GM19035 (cell line): ENCODE data around the gene MTCP1.

Experiments used
- ATAC-seq: cut with Tn5 transposase; IDR thresholded peaks from one replicate; pipeline ENCODE4 v1.9.1; 2021; ENCODE audit not compliant: unreplicated experiment

The MTCP1 gene, protein sequence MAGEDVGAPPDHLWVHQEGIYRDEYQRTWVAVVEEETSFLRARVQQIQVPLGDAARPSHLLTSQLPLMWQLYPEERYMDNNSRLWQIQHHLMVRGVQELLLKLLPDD

DNA sequence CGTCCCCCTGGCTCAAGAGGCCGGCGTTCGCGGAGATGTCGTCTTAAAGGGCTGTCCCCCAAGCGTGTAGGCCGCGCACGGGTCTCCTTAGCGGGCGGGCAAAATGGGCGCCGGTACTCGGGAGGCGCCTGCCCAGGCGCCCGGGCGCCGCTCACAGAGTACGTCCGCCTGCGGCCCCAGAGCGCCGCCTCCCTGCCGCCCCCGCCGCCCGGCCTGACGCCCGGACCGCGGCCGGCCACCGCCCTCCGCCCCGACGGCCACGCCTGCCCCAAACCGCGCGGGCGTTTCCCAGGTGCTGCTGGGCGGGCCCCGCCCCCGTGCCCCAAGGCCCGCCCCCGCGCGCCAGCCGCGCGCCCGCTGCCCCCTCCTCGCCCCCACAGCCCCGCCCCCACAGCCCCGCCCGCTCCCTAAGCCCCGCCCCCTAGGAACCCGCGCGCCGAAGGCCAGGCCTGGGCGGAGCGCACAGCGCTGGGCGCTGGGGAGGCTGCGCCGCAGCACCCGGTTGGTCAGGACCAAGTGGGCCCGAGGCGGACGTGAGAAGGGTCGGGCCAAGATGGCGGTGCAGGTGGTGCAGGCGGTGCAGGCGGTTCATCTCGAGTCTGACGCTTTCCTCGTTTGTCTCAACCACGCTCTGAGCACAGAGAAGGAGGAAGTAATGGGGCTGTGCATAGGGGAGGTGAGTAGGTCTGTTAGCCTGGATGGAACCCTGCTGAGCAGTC, at the start of gene MTCP1, which contains the start of the genes BRCC3 and CMC4:
Gene MTCP1 (minus strand): TSS at position 162 of the 719 bp plus-strand sequence. CDS start 5,126 bp downstream, outside the sequence.
Gene BRCC3 (plus strand): TSS at position 534 of the 719 bp plus-strand sequence. CDS start 20 bp downstream, at position 554.
Gene CMC4 (minus strand): TSS at position 162 of the 719 bp plus-strand sequence. CDS start 7,113 bp downstream, outside the sequence.
- peak; percentile 90 for ATAC-seq

DNA sequence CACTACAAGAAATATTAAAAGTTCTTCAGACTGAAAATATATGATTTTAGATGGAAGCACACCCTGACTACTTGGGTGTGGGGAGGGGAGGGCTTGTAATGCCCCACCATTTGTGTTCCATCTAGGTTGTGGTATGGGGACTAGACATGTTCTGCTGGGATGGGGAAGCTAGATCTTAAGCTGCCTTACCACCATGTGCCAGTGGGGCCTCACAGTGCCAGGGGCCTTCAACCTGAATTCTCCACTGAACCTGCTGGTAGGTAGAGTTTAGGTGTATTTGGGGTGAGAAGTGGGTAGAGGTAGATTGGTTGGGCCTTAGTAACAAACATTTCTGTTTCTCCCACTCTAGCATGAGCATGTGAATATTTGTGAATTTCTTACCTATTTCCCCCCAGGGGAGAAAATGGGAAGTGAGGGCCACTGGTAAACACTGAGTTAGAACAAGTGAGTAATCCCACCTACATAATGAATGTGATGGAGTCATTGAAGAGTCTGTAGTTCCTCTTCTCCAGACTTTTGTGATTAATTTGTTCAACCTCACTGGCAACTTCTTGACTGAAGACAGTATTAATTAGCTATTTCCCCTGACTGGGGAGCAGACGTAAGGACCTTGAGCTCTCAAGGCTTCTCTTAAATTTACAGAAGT, 44.4 kb upstream of the MTCP1 start:
- ATAC-seq = no peak

DNA sequence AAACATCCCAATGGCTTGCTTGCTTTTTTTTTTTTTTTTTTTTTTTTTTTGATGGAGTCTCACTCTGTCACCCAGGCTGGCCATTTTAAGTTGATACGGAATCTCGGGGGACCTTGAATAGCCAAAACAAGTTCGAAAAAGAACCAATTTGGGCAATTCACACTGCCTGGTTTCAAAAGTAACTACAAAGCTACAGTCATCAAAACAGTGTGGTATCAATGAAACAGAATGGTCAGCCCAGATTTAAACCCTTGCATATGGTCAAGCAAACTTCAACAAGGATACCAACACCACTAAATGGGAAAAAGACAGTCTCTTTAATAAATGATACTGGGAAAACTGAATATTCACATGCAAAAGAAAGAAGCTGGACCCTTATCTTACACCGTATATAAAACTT, 42.2 kb upstream of the MTCP1 start:
- no peak for ATAC-seq

DNA sequence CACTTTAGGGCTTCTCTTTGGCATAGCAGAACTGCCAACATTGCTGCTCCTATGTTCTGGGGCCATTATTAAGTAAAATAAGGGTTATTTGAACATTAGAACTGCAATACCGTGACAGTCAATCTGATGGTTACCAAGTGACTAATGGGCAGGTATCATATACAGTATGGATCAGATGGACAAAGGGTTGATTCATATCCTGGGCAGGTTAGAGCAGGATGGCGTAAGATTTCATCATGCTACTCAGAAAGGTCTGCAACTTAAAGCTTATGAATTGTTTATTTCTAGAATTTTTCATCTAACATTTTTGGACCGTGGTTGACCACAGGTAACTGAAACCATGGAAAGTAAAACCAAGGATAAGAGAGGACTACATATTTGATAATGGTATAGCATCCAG, 41.2 kb upstream of the MTCP1 start:
- ATAC-seq = no peak

DNA sequence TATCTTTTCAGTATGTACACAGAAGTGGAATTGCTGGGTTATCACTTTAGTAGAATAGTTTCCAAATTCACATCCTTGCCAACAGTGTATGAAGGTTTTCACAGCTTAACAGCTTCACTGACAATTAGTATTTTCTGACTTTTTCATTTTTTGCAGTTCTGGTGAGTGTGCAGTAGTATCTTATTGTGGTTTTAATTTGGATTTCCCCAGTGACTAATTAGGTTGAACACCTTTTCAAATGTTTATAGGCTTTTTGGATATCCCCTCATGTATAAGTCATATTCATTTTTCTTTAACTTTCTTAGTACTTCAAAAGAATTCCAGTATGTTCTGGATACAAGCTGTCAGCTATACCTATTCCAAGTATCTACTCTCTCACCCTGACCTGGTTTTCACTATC, 37.5 kb upstream of the MTCP1 start:
- no peak for ATAC-seq

DNA sequence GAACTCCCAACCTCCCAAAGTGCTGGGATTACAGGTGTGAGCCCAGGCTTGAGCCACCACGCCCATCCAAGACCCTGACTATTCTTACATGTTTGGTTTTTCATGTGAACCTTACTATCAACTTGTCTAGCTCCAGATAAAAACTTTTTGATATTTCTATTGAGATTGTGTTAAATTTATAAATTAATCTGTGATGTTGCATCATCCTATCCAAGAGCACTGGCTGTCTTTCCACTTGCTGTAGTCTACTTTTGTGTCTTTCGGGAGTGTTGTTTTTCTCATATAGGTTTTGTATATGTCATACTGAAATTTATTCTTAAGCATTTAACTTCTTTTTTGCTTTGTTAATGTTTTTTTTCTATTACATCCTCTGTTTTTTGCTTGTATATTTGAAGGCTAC, 35.0 kb upstream of the MTCP1 start:
- ATAC-seq = no peak

DNA sequence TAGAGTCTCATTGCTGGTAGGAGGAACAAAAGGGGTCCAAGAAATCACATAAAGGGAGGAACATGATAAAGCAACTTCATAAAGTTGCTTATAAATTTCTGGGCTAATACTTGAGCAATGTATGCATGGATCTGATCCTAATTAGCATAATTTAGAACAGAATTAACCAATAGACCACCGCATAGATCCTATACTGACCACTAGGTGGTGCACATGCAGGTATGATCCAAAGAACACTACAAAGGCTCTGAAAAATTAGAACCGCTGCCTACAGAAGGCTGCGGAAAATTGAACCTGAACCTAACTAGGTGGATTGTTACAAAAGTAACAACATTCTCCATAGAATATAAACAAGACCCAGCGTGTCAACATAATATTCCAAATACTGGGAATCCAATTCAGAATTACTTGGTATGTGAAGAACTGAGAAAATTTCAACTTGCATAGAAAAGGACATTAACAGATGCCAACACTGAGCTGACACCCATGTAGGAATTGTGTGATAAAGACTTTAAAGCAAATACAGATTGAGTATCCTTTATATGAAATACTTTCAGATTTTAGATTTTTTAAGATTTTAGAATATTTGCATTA, 23.6 kb upstream of the MTCP1 start:
- no peak for ATAC-seq

DNA sequence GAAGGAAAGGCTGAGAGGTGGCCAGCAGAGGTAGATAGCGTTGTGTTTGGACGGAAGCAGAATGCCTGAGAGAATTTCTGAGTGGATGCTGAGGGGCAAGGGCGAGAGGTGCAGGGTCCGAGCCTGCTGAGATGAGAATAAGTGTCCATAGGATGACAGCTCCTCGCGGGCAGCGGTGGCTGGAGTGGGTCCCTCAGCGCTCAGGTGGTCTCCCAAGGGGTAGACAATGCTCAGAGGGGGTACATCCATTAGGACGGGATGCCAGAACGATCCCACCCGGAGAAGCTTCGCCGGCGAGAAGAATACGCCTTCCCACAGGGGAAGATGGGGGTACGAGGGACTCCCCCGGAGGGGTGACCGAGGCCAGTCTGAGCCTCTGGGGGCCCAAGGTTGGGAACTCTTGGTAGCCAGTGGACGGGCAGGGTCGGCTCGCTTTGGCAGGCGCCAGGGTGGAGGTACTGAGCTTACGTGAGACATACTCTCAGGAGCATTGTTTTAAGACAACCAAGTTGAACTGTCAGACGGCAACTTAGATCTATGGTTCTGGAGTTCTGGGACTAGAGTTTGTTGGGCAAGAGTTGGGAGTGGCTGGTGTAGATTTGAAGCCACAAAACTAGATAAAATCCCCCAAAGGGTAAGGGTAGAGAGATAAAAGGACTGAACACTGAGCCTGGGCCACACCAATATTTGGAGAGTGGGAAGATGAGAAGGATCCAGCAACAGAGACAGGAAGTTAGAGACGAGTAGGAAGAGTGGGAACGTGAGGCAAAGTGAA, 16.2 kb upstream of the MTCP1 start:
- ATAC-seq = no peak

DNA sequence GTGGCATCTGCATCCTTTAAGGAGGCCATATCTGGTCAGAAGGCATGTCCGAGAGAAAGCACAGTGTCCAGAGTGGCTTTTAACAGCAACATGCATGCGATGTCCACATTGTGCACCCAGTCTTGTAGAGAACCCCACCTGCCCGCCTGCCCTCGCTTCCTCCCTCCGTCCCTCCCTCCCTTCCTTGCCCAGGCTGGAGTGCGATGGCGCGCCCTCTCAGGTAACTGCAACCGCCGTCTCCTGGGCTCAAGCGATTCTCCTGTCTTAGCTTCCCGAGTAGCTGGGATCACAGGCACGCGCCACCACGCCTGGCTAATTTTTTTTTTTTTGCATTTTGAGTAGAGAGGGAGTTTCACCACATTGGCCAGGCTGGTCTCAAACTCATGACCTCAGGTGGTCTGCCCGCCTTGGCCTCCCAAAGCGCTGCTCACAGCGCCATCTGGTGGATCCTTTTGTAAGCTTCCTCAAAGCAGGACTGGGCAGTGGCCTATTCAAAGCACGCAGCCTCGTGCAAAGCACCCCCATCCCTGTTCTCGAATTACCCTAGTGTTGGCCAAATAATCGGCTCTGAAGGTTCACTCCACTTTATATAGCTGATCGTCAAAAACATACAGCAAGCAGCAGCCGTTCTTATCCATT, 15.4 kb upstream of the MTCP1 start:
- no peak for ATAC-seq

DNA sequence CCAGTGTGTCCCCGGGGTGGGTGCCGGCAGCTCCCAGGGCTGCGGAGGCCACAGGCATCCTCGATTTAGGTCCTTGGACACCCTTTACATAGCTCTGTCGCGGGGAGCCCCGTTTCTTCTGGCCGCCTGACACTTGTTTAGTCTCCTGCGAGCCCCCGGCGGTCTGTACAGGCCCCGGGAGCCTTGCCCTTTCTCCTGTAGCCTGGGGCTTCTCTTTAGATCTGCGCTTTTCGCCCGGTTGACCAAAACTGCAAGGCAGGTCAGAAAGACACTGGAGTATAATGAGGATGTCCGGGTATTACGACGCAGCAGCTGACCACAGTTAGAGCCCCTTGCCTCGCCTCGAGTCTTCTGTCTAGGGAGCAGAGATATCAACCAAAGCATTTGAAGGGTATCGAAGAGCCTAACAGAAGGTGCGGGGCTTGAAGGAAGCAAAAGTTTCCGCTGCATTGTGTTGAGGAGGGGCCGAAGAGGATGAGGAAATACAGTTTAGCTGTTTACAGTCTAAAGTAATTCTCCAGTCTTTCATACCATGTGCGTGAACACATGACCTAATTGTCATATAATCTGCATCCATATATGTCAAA, 851 bp upstream of the MTCP1 start:
- ATAC-seq = peak; percentile 35

DNA sequence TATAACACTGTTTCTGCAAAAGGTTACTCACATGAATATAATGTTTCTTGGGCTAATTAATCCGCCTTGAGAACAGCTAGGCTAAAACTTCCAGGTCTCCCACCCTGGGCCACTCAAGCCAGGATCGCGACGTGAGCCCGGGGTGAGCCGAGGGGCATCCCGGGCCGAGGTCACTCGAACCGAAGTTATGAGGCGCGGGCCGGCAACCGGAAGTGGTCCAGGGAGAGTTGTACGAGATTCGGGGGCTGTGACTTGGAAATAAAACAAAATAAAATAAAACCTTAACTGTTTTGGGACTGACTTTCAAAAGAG, 317 bp downstream of the MTCP1 start:
- peak; percentile 24 for ATAC-seq

DNA sequence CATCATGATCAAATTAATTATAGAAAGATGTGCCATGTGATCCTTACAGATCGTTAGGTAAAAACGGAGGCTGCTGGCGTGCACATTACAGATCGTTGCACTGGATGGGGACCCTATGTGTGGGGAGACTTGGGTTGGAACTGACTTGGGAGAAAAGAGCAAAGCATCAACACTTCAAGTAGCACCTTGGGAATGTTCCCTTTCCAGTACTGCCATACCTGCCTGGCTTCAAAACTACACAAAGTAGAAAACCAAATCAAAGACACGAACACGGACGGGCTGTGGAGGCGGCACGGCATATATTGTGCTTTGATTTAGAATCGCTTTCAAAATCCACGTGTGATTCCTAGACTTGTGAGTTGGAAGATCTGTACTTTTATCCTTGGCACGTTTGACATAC, 898 bp downstream of the MTCP1 start:
- ATAC-seq = no peak

DNA sequence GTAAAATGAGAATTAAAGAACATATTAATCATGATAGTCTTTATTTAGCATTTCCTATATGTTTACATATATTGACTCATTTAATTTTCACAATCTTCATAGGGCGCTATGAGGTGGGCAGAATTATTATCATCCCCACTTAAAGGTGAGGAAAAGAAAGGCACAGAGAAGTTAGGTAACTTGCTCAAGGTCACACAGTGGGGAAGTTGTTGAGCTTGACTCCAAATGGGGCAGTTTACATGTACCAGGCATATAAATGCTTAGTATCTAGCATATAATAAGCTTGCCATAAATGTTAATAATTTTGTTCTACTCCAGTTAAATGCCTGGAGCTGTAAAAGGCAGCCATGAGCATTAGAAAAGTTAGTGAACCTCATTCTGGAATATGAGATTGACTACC, 1.5 kb downstream of the MTCP1 start:
- no peak for ATAC-seq

DNA sequence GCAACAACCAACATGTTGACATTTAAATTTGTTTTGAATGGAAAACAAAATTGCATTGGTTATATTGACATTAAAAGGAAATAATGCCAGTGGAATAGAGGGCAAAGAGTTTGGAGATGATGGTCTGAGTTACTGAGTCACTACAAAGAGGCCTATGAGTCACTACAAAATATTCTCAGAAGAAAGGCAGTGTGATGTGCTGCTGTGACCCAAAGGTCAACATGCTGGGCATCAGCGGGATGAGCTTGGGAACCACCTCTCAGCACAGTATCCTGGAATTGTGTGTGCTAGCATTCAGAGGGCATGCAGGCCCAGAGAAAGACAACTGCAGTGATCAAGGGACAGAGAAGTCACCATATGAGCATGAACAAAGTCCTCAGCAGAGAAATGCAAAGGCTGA, 2.8 kb downstream of the MTCP1 start:
- no peak for ATAC-seq

DNA sequence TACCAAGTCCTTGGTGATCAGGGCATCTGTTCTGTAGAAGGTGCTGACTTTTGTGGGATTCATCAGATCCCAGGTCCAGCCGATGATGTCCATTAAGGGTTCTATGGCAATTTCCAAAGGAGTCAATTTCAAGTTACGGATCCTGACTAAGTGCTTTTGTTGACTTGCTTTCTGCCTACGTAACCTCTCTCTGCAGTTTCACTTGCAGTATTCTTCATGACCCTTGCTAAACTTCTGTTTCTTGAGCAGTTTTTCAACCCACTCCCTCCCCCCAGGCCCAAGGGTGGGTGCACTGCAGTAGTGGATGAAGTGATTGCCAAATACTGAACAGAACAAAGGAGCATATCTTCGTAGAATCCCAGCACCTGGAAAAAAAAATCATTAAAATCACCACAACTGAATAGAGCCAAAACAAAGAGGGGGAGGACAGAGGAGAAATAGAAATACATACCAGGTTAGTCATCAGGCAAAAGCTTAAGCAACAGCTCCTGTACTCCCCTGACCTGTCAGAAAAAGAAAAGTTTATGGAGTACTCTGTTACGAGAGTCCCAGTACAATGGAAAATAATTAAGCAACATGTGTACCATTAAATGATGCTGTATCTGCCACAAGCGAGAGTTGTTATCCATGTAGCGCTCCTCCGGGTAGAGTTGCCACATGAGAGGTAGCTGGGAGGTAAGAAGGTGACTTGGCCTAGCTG, 5.8 kb downstream of the MTCP1 start:
- ATAC-seq = no peak

DNA sequence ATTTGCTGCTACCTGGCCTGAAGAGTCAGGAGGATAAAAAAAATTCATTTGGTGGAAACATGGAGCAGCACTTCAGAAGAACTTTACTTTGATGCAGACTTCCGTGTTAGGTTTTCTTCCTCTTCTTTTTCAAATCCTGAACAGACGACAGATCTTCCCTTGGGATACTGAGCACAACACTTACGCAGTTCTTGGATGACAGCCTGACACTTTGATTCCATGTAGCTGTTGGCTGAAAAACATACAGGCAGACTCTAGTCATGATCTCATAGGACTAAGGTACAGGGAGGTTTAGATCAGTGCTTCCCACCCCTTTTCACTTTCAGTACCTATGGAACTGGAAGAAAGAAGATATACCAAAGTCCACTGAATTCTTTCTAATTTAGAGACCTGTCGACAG, 9.2 kb downstream of the MTCP1 start:
- no peak for ATAC-seq

DNA sequence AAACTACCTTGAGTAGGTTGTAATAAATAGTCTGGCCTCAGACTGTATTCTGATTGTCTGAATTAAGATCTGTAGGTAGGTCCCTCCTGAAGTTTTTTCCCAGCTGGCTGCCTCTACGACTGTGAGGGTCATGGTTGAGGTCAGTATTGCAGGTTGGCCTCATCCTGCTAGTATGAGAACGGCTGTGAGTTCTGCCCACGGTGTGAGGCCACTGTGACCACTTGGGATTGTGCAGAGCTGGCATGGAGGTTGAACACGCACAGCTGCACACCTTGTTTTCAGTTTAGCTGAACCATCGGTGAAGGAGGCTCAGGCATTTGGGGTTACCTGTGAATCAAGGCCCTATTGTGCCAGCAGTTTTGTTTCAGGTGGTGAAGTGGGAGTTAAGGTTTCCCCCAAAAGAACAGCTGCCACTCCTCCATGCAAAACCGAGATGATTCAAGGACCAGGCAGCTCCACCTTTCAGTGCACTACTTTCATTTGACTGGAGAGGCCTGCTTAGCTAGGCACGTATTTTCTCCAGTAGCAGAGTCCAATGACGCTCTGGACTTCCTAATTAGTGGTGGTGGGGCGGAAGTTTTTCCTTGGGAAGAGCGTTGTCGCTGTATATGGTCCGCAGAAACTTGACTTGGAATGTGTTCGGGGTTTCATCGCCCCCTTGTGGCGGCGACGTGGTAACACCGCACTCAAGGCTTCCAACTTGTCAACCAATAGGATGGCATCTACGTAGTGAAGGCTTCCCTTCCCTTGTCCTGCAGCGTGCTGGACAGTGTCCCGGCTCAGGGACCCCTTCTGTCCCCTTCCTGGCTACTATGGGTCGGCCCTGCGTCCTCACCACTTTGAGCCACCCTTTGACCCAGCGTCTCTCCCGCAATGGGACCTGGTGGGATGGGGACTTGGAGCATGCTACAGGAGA, 13.8 kb downstream of the MTCP1 start:
- peak; percentile 71 for ATAC-seq

DNA sequence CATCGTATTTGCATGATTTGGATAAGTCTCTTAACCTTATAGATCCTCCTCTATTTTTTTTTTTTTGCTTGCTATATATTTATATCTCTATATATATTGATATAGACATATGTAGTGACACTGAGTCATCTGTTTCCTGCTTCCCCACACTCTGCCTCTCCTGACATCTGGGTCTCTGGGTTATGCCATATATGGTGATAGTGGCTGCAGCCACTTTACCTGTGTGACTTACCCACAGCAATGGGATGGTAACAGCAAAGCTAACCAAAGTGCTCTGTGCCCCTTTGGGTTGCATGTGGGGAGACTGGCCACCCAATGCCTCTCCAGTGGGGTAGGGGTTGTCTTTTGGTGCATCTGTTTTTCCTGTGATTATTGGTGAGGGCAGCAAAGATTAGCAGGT, 14.5 kb downstream of the MTCP1 start:
- no peak for ATAC-seq

DNA sequence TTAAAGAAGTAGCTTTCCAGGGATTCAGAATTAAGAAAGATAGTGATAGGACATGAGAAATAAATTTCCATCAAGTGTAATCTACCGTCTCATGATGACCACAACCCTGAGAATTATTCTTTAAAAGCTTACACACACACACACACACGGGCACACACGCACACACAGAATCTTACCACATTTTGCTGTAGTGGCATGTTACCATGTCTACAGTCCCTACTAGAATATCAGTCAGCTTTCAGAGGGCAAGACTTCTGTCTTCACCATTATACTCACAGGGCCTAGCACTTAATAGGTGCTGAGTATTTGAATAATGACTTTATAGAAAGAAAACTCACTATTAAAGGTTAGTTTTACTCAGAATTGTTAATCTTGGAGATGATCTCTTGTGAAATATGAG, 15.4 kb downstream of the MTCP1 start:
- ATAC-seq = no peak
